Stimulated activated CD4-positive, alpha-beta T cell treated with anti-CD3 and anti-CD28 coated beads, Interleukin-12 subunit alpha, Interleukin-12 subunit beta, amount 100 ng/mL, for 4 hours (primary cell): ENCODE measurements around the gene SMAD3.
A peak's percentile ranks its signal among the peaks of the same experiment; 100 is the strongest.

Experiments
- DNase-seq: peaks from one replicate; pipeline ENCODE4 v3.0.0-alpha.2; 2020

SMAD3 gene

GRCh38 chr15:67100124-67100791, 34.9 kb downstream of the SMAD3 start:
- no peak for DNase-seq

- peak; percentile 48 for DNase-seq
Measured at GRCh38 chr15:67100801-67101581, 35.6 kb downstream of the SMAD3 start.

- peak; percentile 49 for DNase-seq
Measured at GRCh38 chr15:67101911-67102598, 36.7 kb downstream of the SMAD3 start.

GRCh38 chr15:67102599-67102929, 37.2 kb downstream of the SMAD3 start:
- DNase-seq, result no peak

GRCh38 chr15:67103021-67103420, 37.6 kb downstream of the SMAD3 start:
- DNase-seq, result no peak

- DNase-seq, result no peak
Measured at GRCh38 chr15:67103432-67103831, 38.0 kb downstream of the SMAD3 start.

GRCh38 chr15:67103869-67104268, 38.5 kb downstream of the SMAD3 start:
- no peak for DNase-seq

GRCh38 chr15:67104510-67104909, 39.1 kb downstream of the SMAD3 start:
- no peak for DNase-seq

GRCh38 chr15:67105065-67105951, 39.9 kb downstream of the SMAD3 start:
- DNase-seq, result no peak

- no peak for DNase-seq
Measured at GRCh38 chr15:67105991-67106763, 40.8 kb downstream of the SMAD3 start.

GRCh38 chr15:67106764-67107013, 41.3 kb downstream of the SMAD3 start:
- no peak for DNase-seq

- DNase-seq, result no peak
Measured at GRCh38 chr15:67107014-67107812, 41.8 kb downstream of the SMAD3 start.

- no peak for DNase-seq
Measured at GRCh38 chr15:67108122-67108961, 42.9 kb downstream of the SMAD3 start.

- no peak for DNase-seq
Measured at GRCh38 chr15:67109141-67110034, 44.0 kb downstream of the SMAD3 start.

- DNase-seq, result no peak
Measured at GRCh38 chr15:67110361-67110781, 45.0 kb downstream of the SMAD3 start.

GRCh38 chr15:67110958-67111864, 45.8 kb downstream of the SMAD3 start:
- DNase-seq, result no peak

GRCh38 chr15:67114046-67114445, 48.6 kb downstream of the SMAD3 start:
- no peak for DNase-seq

GRCh38 chr15:67114846-67115585, 49.6 kb downstream of the SMAD3 start:
- DNase-seq, result no peak
